CD14-positive monocyte (primary cell): ENCODE measurements around the gene YJU2. TPM values are rescaled to one million over a fixed set of nuclear protein-coding genes. Genes with fewer than 3 reads are reported as not detected.
"Not testable (repeated sequence)": the region's sequence is repeated elsewhere in the genome, so short reads cannot be mapped to it uniquely, and the experiment has no call there.

Experiments used
- DNase-seq, 3 donors: peaks; one replicate each; pipeline ENCODE4 v3.0.0-alpha.2; 2011 to 2022
- H2AFZ ChIP-seq: 2 replicates; pipeline ENCODE4 v1.6.0; 2012; ENCODE audit warnings: mild to moderate bottlenecking, low read depth, low read length, inconsistent platforms; ENCODE audit not compliant: insufficient read depth, poor library complexity, severe bottlenecking
- H3K27ac ChIP-seq, 2 donors: 1 replicate in 1 of 2; 2 replicates in 1 of 2; pipeline ENCODE4 v1.5.1; 2012 to 2013; ENCODE audit warnings: low read length in 2 of 2, control low read depth in 1 of 2, inconsistent platforms in 1 of 2, low read depth in 1 of 2, mild to moderate bottlenecking in 1 of 2
- H3K27me3 ChIP-seq, 2 donors: one replicate each; pipeline versions ENCODE4 v1.6.0 to v1.6.1; 2011 to 2013; ENCODE audit warnings: low read length in 2 of 2; ENCODE audit not compliant: control insufficient read depth in 2 of 2, insufficient read depth in 2 of 2
- H3K36me3 ChIP-seq, 2 donors: replicated peaks in 1 of 2; 1 replicate in 1 of 2; 2 replicates in 1 of 2; pipeline versions ENCODE4 v1.5.1 to v1.6.1; 2012 to 2013; ENCODE audit warnings: low read length in 2 of 2, control low read depth in 1 of 2, inconsistent platforms in 1 of 2, mild to moderate bottlenecking in 1 of 2; ENCODE audit not compliant: insufficient read depth in 2 of 2, control insufficient read depth in 1 of 2
- H3K4me1 ChIP-seq, 2 donors: 1 replicate in 1 of 2; 2 replicates in 1 of 2; pipeline versions ENCODE4 v1.5.1 to v1.6.1; 2012 to 2013; ENCODE audit warnings: low read length in 2 of 2, control low read depth in 1 of 2, inconsistent platforms in 1 of 2, mild to moderate bottlenecking in 1 of 2, moderate library complexity in 1 of 2; ENCODE audit not compliant: insufficient read depth in 2 of 2, control insufficient read depth in 1 of 2
- H3K4me2 ChIP-seq: replicated peaks from 2 replicates; pipeline ENCODE3; 2012; ENCODE audit warnings: low read length, moderate library complexity, mild to moderate bottlenecking; ENCODE audit not compliant: poor library complexity, severe bottlenecking; ENCODE audit errors: extremely low read depth
- H3K4me3 ChIP-seq, 3 experiments: fragments of 200-600 bp in 1 of 3; sonication (generic) in 1 of 3; replicated peaks in 1 of 3; 1 replicate in 2 of 3; 2 replicates in 1 of 3; pipeline ENCODE4 v1.5.1; 2011 to 2013; ENCODE audit warnings: low read length in 3 of 3, mild to moderate bottlenecking in 3 of 3, control low read depth in 2 of 3, low read depth in 2 of 3, inconsistent platforms in 1 of 3, moderate library complexity in 1 of 3
- H3K79me2 ChIP-seq: 2 replicates; pipeline ENCODE4 v1.6.0; 2012; ENCODE audit warnings: mild to moderate bottlenecking, control low read depth, inconsistent platforms, low read length, moderate library complexity; ENCODE audit not compliant: insufficient read depth
- H3K9ac ChIP-seq: 2 replicates; pipeline ENCODE4 v1.6.0; 2017; ENCODE audit warnings: low read length, mild to moderate bottlenecking; ENCODE audit not compliant: insufficient read depth, poor library complexity, severe bottlenecking
- H3K9me3 ChIP-seq, 2 donors: replicated peaks in 1 of 2; 1 replicate in 1 of 2; 2 replicates in 1 of 2; pipeline versions ENCODE4 v1.5.1 to v1.6.1; 2012 to 2013; ENCODE audit warnings: low read length in 2 of 2, control low read depth in 1 of 2; ENCODE audit not compliant: control insufficient read depth in 1 of 2, insufficient read depth in 1 of 2
- H4K20me1 ChIP-seq: 2 replicates; pipeline ENCODE4 v1.6.0; 2012; ENCODE audit warnings: mild to moderate bottlenecking, low read length, control low read depth, moderate library complexity; ENCODE audit not compliant: insufficient read depth
- H3K27ac Mint-ChIP-seq, 7 donors: one replicate each; pipeline ENCODE4 v1.8.0; 2020; ENCODE audit warnings: mild to moderate bottlenecking in 7 of 7, mixed read lengths in 7 of 7, moderate library complexity in 6 of 7, inconsistent platforms in 2 of 7
- H3K27me3 Mint-ChIP-seq, 3 donors: one replicate each; pipeline ENCODE4 v1.8.0; 2021 to 2022; ENCODE audit warnings: low read depth in 3 of 3, mild to moderate bottlenecking in 3 of 3, mixed read lengths in 3 of 3, moderate library complexity in 3 of 3, inconsistent platforms in 1 of 3
- H3K36me3 Mint-ChIP-seq, 2 donors: one replicate each; pipeline ENCODE4 v1.8.0; 2020; ENCODE audit warnings: mixed read lengths in 2 of 2, inconsistent platforms in 1 of 2, mild to moderate bottlenecking in 1 of 2
- H3K4me1 Mint-ChIP-seq: one replicate; pipeline ENCODE4 v1.8.0; 2020; ENCODE audit warnings: mild to moderate bottlenecking, mixed read lengths
- H3K4me3 Mint-ChIP-seq, 2 donors: one replicate each; pipeline ENCODE4 v1.8.0; 2020; ENCODE audit warnings: mild to moderate bottlenecking in 2 of 2, mixed read lengths in 2 of 2, moderate library complexity in 1 of 2
- H3K9me3 Mint-ChIP-seq, 7 donors: one replicate each; pipeline ENCODE4 v1.8.0; 2020 to 2022; ENCODE audit warnings: mixed read lengths in 7 of 7, mild to moderate bottlenecking in 6 of 7, moderate library complexity in 6 of 7, inconsistent platforms in 2 of 7
- CTCF ChIP-seq: fragments of 200-600 bp; IDR thresholded peaks from one replicate; pipeline ENCODE4 v1.8.0; 2022; ENCODE audit warnings: antibody characterized with exemption, mild to moderate bottlenecking
- WGBS: methylation state at CpG from one replicate; pipeline ENCODE4 v1.1.5; 2013; ENCODE audit warnings: missing lambda C conversion rate; ENCODE audit not compliant: insufficient coverage; 5-methylcytosine and 5-hydroxymethylcytosine counted together
- intact Hi-C, 2 donors: fragments of 100-400 bp; cut with micrococcal nuclease; formaldehyde crosslinking; loops; one replicate each; pipeline versions ENCODE4 v1.15.0 to v1.15.1; 2023
- polyA plus RNA-seq, 3 donors: library from polyadenylated mRNA; depleted of rRNA in 1 of 3; unstranded in 2 of 3; stranded (reverse) in 1 of 3; fragments of 300-500 nt in 2 of 3; fragments of >200 nt in 1 of 3; fragmentation: Illumina TruSeq in 2 of 3; gene quantifications; 1 replicate in 2 of 3; 2 replicates in 1 of 3; pipeline ENCODE4 v1.2.3, GENCODE V29; 2012 to 2021

Gene YJU2
- polyA plus RNA-seq, 3 donors: 8.6 to 19.3 (median 13.4) TPM

GRCh38 chr19:4216846-4217245 is 30.0 kb upstream of the YJU2 start:
- Histone ChIP-seq H3K27ac (no peak overlapping the region), H4K20me1 (no peaks in the 10 kb centered on the region), H3K79me2 (no peaks in the 10 kb centered on the region), H3K4me3 (no peak overlapping the region), H3K27me3 (no peaks in the 10 kb centered on the region), H3K4me2 (no peak overlapping the region), H3K9ac (no peak overlapping the region), H3K9me3 (peaks cover 4 to 9% of the 10 kb centered on the region in 2 donors), H3K36me3 (no peaks in the 10 kb centered on the region), H2AFZ (no peak overlapping the region), H3K4me1 (no peaks in the 10 kb centered on the region)
- H3K27me3 Mint-ChIP-seq: peaks cover 0 to 4% (median 2%) of the 10 kb centered on the region in 3 donors
- intact Hi-C loops: no loop called here
- no peaks in the 10 kb centered on the region for H3K36me3 Mint-ChIP-seq
- no peak overlapping the region for H3K27ac Mint-ChIP-seq
- no peak for TF ChIP-seq CTCF
- peaks cover 2 to 14% (median 6%) of the 10 kb centered on the region in 7 donors for H3K9me3 Mint-ChIP-seq
- WGBS: 96% methylated on average over 6 of the region's 6 CpGs
- H3K4me1 Mint-ChIP-seq: no peaks in the 10 kb centered on the region
- no peak for DNase-seq
- H3K4me3 Mint-ChIP-seq: no peak overlapping the region

- no peak overlapping the region for H3K4me3 Mint-ChIP-seq
- 97% methylated on average over 77 of the region's 81 CpGs for WGBS
- H3K9me3 Mint-ChIP-seq: peaks cover 2 to 14% (median 6%) of the 10 kb centered on the region in 7 donors
- no peaks in the 10 kb centered on the region for H3K36me3 Mint-ChIP-seq
- H3K27ac Mint-ChIP-seq: no peak overlapping the region
- Histone ChIP-seq H3K9ac (no peak overlapping the region), H3K9me3 (peaks cover 4 to 9% of the 10 kb centered on the region in 2 donors), H3K4me2 (no peak overlapping the region), H3K36me3 (no peaks in the 10 kb centered on the region), H2AFZ (no peak overlapping the region), H4K20me1 (no peaks in the 10 kb centered on the region), H3K27ac (no peak overlapping the region), H3K27me3 (no peaks in the 10 kb centered on the region), H3K4me3 (no peak overlapping the region), H3K79me2 (no peaks in the 10 kb centered on the region), H3K4me1 (no peaks in the 10 kb centered on the region)
- TF ChIP-seq CTCF: no peak
- H3K4me1 Mint-ChIP-seq: no peaks in the 10 kb centered on the region
- intact Hi-C loops: no loop called here
- DNase-seq: no peak
- H3K27me3 Mint-ChIP-seq: peaks cover 0 to 1% (median 0%) of the 10 kb centered on the region in 3 donors
Measured at GRCh38 chr19:4217429-4218264, 29.2 kb upstream of the YJU2 start.

- intact Hi-C loops, H3K27ac ChIP-seq, H3K4me3 ChIP-seq, H3K27me3 ChIP-seq, H3K4me1 Mint-ChIP-seq, H3K27me3 Mint-ChIP-seq, H4K20me1 ChIP-seq, H3K4me1 ChIP-seq, H2AFZ ChIP-seq, H3K36me3 ChIP-seq, H3K79me2 ChIP-seq, H3K9ac ChIP-seq, H3K4me3 Mint-ChIP-seq, H3K36me3 Mint-ChIP-seq, DNase-seq, H3K4me2 ChIP-seq, H3K9me3 ChIP-seq: not testable (repeated sequence)
- WGBS: 100% methylated on average over 1 of the region's 1 CpG
- peak overlapping the region in 1 of 7 donors; percentile 20 for H3K27ac Mint-ChIP-seq
- peaks cover 2 to 14% (median 6%) of the 10 kb centered on the region in 7 donors for H3K9me3 Mint-ChIP-seq
Measured at GRCh38 chr19:4218523-4218922, 28.4 kb upstream of the YJU2 start.
